B cell (primary cell): ENCODE results near the gene LCN15. TPM values are rescaled to one million over a fixed set of nuclear protein-coding genes. Genes with fewer than 3 reads are reported as not detected.
A peak's percentile ranks its signal among the peaks of the same experiment; 100 is the strongest.

ENCODE experiments used
- ATAC-seq: fragments of 200-7000 bp; cut with Tn5 transposase; one replicate; pipeline ENCODE4 v1.10.0; 2021; ENCODE audit warnings: low read depth, mild to moderate bottlenecking, moderate number of reproducible peaks, moderate library complexity
- CTCF ChIA-PET: fragments of 350-600 bp; sonication (Branson Sonifier 250); formaldehyde crosslinking; loops from one replicate; lab custom pipeline; 2021; ENCODE audit warnings: antibody characterized with exemption, inconsistent platforms; lab: Charles Lee
- POLR2A ChIA-PET: fragments of 350-600 bp; sonication (Branson Sonifier 250); formaldehyde crosslinking; loops from one replicate; lab custom pipeline; 2021; ENCODE audit warnings: antibody characterized with exemption; lab: Charles Lee
- DNase-seq: peaks from one replicate; pipeline ENCODE4 v3.0.0; 2013
- H2AFZ ChIP-seq: 2 replicates; pipeline ENCODE4 v1.6.1; 2012; ENCODE audit warnings: mild to moderate bottlenecking, low read depth, low read length; ENCODE audit not compliant: insufficient read depth, poor library complexity, severe bottlenecking
- H3K27ac ChIP-seq, 2 donors: 1 replicate in 1 of 2; 2 replicates in 1 of 2; pipeline ENCODE4 v1.5.1; 2012 to 2013; ENCODE audit warnings: low read length in 2 of 2, mild to moderate bottlenecking in 2 of 2, moderate library complexity in 1 of 2
- H3K27me3 ChIP-seq, 4 experiments: fragments of 200-600 bp in 1 of 4; sonication (generic) in 1 of 4; replicated peaks in 1 of 4; 1 replicate in 2 of 4; 2 replicates in 2 of 4; pipeline versions ENCODE4 v1.6.1 to v1.7.0; 2013 to 2016; ENCODE audit warnings: low read length in 3 of 4, mild to moderate bottlenecking in 2 of 4, mixed read lengths in 1 of 4, moderate library complexity in 1 of 4; ENCODE audit not compliant: insufficient read depth in 4 of 4, control insufficient read depth in 3 of 4; ENCODE audit errors: control extremely low read depth in 1 of 4
- H3K36me3 ChIP-seq, 2 experiments: replicated peaks in 1 of 2; 1 replicate in 1 of 2; 2 replicates in 1 of 2; pipeline versions ENCODE4 v1.6.1 to v1.7.1; 2013; ENCODE audit warnings: low read length in 1 of 2; ENCODE audit not compliant: insufficient read depth in 2 of 2, control insufficient read depth in 1 of 2; ENCODE audit errors: control extremely low read depth in 1 of 2, extremely low read depth in 1 of 2
- H3K4me1 ChIP-seq, 2 donors: fragments of 200-600 bp in 1 of 2; sonication (generic) in 1 of 2; 1 replicate in 1 of 2; 2 replicates in 1 of 2; pipeline versions ENCODE4 v1.5.1 to v1.6.1; 2013 to 2017; ENCODE audit warnings: low read length in 2 of 2; ENCODE audit not compliant: control insufficient read depth in 2 of 2, insufficient read depth in 2 of 2
- H3K4me2 ChIP-seq: replicated peaks from 2 replicates; pipeline ENCODE3; 2012; ENCODE audit warnings: mild to moderate bottlenecking, low read depth, low read length; ENCODE audit not compliant: poor library complexity, severe bottlenecking
- H3K4me3 ChIP-seq, 5 experiments: fragments of 200-600 bp in 1 of 5; sonication (generic) in 1 of 5; 1 replicate in 3 of 5; 2 replicates in 2 of 5; pipeline versions ENCODE4 v1.5.1 to v1.7.0; 2011 to 2016; ENCODE audit warnings: low read length in 4 of 5, mild to moderate bottlenecking in 4 of 5, low read depth in 2 of 5, control low read depth in 1 of 5, moderate library complexity in 1 of 5; ENCODE audit not compliant: insufficient read depth in 1 of 5; ENCODE audit errors: control extremely low read depth in 1 of 5, extremely low read depth in 1 of 5
- H3K79me2 ChIP-seq: fragments of 200-600 bp; sonication (generic); one replicate; pipeline ENCODE4 v1.6.0; 2016; ENCODE audit warnings: low read length; ENCODE audit not compliant: control insufficient read depth, insufficient read depth
- H3K9ac ChIP-seq: fragments of 200-600 bp; sonication (generic); 2 replicates; pipeline ENCODE4 v1.6.1; 2017; ENCODE audit warnings: mild to moderate bottlenecking, low read length, moderate library complexity
- H3K9me3 ChIP-seq, 3 donors: one replicate each; pipeline versions ENCODE4 v1.6.1 to v1.7.1; 2013; ENCODE audit warnings: low read length in 2 of 3; ENCODE audit not compliant: control insufficient read depth in 2 of 3, insufficient read depth in 1 of 3; ENCODE audit errors: control extremely low read depth in 1 of 3
- H4K20me1 ChIP-seq: 2 replicates; pipeline ENCODE4 v1.6.0; 2012; ENCODE audit warnings: mild to moderate bottlenecking, low read length; ENCODE audit not compliant: insufficient read depth, control insufficient read depth, poor library complexity, severe bottlenecking
- H3K27ac Mint-ChIP-seq: one replicate; pipeline ENCODE4 v1.8.0; 2021; ENCODE audit warnings: mixed read lengths
- H3K27me3 Mint-ChIP-seq: one replicate; pipeline ENCODE4 v1.8.0; 2021; ENCODE audit warnings: mixed read lengths
- H3K4me1 Mint-ChIP-seq: one replicate; pipeline ENCODE4 v1.8.0; 2021; ENCODE audit warnings: mixed read lengths
- H3K4me3 Mint-ChIP-seq: one replicate; pipeline ENCODE4 v1.8.0; 2021; ENCODE audit warnings: mixed read lengths
- H3K9me3 Mint-ChIP-seq: one replicate; pipeline ENCODE4 v1.8.0; 2022; ENCODE audit warnings: mixed read lengths; ENCODE audit not compliant: insufficient read depth
- EZH2 ChIP-seq: IDR thresholded peaks from 2 replicates; pipeline ENCODE4 v1.6.1; 2012; ENCODE audit warnings: borderline replicate concordance, low read depth, mild to moderate bottlenecking, moderate library complexity, low read length; ENCODE audit not compliant: insufficient read depth, poor library complexity, severe bottlenecking
- WGBS: methylation state at CpG from one replicate; pipeline ENCODE4 v1.1.5; 2013; ENCODE audit warnings: missing lambda C conversion rate; ENCODE audit not compliant: insufficient coverage; 5-methylcytosine and 5-hydroxymethylcytosine counted together
- intact Hi-C: fragments of 100-400 bp; cut with micrococcal nuclease; formaldehyde crosslinking; loops from one replicate; pipeline ENCODE4 v1.10.0; 2022
- polyA plus RNA-seq: library from polyadenylated mRNA; depleted of rRNA; stranded (reverse); fragments of >200 nt; gene quantifications from 2 replicates; pipeline ENCODE4 v1.2.3, GENCODE V29; 2012
- total RNA-seq, 2 donors: library from RNA; stranded (reverse); fragments of 120-200 nt in 1 of 2; gene quantifications; 1 replicate in 1 of 2; 2 replicates in 1 of 2; pipeline versions ENCODE4 v1.2.3 to v1.2.4, GENCODE V29; 2013 to 2022
- TF ChIP-seq, protein P1 (sequence below): fragments of 200-600 bp; IDR thresholded peaks from one replicate; pipeline ENCODE4 v1.8.0; 2022; ENCODE audit warnings: antibody characterized with exemption, mild to moderate bottlenecking

Gene LCN15
- total and polyA plus RNA-seq, 2 donors (not counting 1 experiment from before 2014, with no cell fraction given) = not detected

- WGBS = 83% methylated on average over 11 of the region's 18 CpGs
- no peak overlapping the region for H3K27ac ChIP-seq
- peak overlapping the region; percentile 59 for H3K27ac Mint-ChIP-seq
- DNase-seq (no peak), ATAC-seq (no peak)
- ChIA-PET CTCF (interaction anchor here (2.5 to 3.3 kb wide), 2 partner anchors 16 to 22 kb away, joined by 9 to 18 read pairs; no protein-coding TSS in a partner anchor), POLR2A (interaction anchor here (1.2 to 2.3 kb wide), 4 partner anchors 10 to 18 kb away, joined by 4 to 12 read pairs (median 10); partner anchors contain the start of gene LCN8)
- intact Hi-C loops = no loop called here
- H4K20me1 ChIP-seq = peaks cover 15% of the 10 kb centered on the region
- H3K4me1 ChIP-seq = peaks cover 43 to 74% of the 10 kb centered on the region in 2 donors
- no peak overlapping the region for H3K4me2 ChIP-seq
- peaks cover 36% of the 10 kb centered on the region for H3K79me2 ChIP-seq
- H3K27me3 ChIP-seq = no peaks in the 10 kb centered on the region
- no peak overlapping the region for H3K4me3 ChIP-seq
- H3K36me3 ChIP-seq = peaks cover 0 to 3% of the 10 kb centered on the region in 2 experiments
- H3K9me3 Mint-ChIP-seq = no peaks in the 10 kb centered on the region
- no peak overlapping the region for H3K9ac ChIP-seq
- H2AFZ ChIP-seq = no peak overlapping the region
- no peak overlapping the region for H3K4me3 Mint-ChIP-seq
- H3K27me3 Mint-ChIP-seq = no peaks in the 10 kb centered on the region
- TF ChIP-seq, protein P1, sequence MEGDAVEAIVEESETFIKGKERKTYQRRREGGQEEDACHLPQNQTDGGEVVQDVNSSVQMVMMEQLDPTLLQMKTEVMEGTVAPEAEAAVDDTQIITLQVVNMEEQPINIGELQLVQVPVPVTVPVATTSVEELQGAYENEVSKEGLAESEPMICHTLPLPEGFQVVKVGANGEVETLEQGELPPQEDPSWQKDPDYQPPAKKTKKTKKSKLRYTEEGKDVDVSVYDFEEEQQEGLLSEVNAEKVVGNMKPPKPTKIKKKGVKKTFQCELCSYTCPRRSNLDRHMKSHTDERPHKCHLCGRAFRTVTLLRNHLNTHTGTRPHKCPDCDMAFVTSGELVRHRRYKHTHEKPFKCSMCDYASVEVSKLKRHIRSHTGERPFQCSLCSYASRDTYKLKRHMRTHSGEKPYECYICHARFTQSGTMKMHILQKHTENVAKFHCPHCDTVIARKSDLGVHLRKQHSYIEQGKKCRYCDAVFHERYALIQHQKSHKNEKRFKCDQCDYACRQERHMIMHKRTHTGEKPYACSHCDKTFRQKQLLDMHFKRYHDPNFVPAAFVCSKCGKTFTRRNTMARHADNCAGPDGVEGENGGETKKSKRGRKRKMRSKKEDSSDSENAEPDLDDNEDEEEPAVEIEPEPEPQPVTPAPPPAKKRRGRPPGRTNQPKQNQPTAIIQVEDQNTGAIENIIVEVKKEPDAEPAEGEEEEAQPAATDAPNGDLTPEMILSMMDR = no peak
- no peak for TF ChIP-seq EZH2
- H3K9me3 ChIP-seq = peaks cover 0 to 2% (median 0%) of the 10 kb centered on the region in 3 donors
- H3K4me1 Mint-ChIP-seq = peaks cover 67% of the 10 kb centered on the region
These were observed 19.5 kb downstream of the LCN15 start for GRCh38 chr9:136744773-136745172.

DNA sequence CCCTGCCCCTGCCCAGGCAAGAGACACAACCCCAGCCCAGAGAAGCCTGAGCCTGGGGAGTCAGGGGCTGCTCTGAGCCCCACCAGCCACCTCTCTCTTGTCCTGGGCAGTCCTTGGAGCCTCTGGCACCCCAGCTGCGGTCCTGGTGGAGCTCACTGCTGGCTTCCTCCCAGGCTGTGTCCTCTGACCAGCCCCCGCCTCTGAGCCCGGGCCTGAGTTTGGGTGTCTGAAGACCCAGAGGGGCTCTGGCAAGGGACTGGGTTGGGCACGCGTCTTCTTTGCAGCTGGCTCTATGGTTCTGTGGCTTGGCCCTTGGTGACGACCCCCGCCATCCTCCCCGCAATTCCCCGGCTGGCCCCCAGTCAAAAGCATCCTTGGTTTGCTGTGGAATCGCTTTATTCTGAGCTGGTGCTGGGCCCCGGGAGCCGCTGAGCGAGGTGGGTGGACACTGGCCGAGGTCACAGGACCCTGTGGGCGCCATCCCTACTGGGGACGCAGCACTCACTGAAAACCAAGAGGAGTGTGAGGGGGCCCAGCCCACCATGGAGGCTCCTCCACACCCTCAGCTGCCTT is 20.6 kb downstream of the LCN15 start:
- peaks cover 56% of the 10 kb centered on the region for H3K4me1 Mint-ChIP-seq
- H3K79me2 ChIP-seq = peaks cover 36% of the 10 kb centered on the region
- H3K27me3 ChIP-seq = no peaks in the 10 kb centered on the region
- H4K20me1 ChIP-seq = peaks cover 26% of the 10 kb centered on the region
- peak overlapping the region; percentile 91 for H3K4me2 ChIP-seq
- H3K27ac Mint-ChIP-seq = peak overlapping the region; percentile 80
- no peaks in the 10 kb centered on the region for H3K27me3 Mint-ChIP-seq
- no peak overlapping the region for H3K4me3 ChIP-seq
- no peak overlapping the region for H3K9ac ChIP-seq
- peak overlapping the region; percentile 91 for H3K4me3 Mint-ChIP-seq
- POLR2A ChIA-PET = interaction anchor here (1.3 to 2.3 kb wide), 2 partner anchors 14 kb away, joined by 3 to 12 read pairs; no protein-coding TSS in a partner anchor
- CTCF ChIA-PET = interaction anchor here (0.6 to 3.3 kb wide), 5 partner anchors 14 to 340 kb away, joined by 3 to 18 read pairs (median 9); partner anchors contain the start of gene LCN8
- 93% methylated on average over 14 of the region's 16 CpGs for WGBS
- TF ChIP-seq EZH2 = no peak
- H3K4me1 ChIP-seq = peaks cover 33 to 64% of the 10 kb centered on the region in 2 donors
- DNase-seq (no peak), ATAC-seq (no peak)
- intact Hi-C loops = loop anchor here (2.0 kb wide), 1 partner anchor 15 kb away; the partner anchor contains the start of gene LCN8
- H2AFZ ChIP-seq = no peak overlapping the region
- H3K36me3 ChIP-seq = peaks cover 0 to 12% of the 10 kb centered on the region in 2 experiments
- H3K9me3 ChIP-seq = no peaks in the 10 kb centered on the region
- no peak overlapping the region for H3K27ac ChIP-seq
- H3K9me3 Mint-ChIP-seq = no peaks in the 10 kb centered on the region
